Measurements from ENCODE around the gene PTPRCAP. TPM values are rescaled to one million over a fixed set of nuclear protein-coding genes. Genes with fewer than 3 reads are reported as not detected.

Gene PTPRCAP
- total and polyA plus RNA-seq, 2 experiments from 2014 or later = 3.3 to 3.5 TPM

- Mint-ChIP-seq H3K4me3 (no peak overlapping the region; the same call in 2 of the 3 replicates), H3K27ac (no peak overlapping the region), H3K9me3 (no peaks in the 10 kb centered on the region), H3K4me1 (peaks cover 25% of the 10 kb centered on the region), H3K36me3 (ENCODE audit: low read depth) (peaks cover 26% of the 10 kb centered on the region), H3K27me3 (ENCODE audit: insufficient read depth, low read depth, poor library complexity) (peaks cover 20% of the 10 kb centered on the region)
- ATAC-seq = no peak
- Histone ChIP-seq H2AFZ (no peak overlapping the region), H3K9me2 (ENCODE audit: insufficient read depth) (no peaks in the 10 kb centered on the region), H3K27me3 (ENCODE audit: insufficient read depth) (no peaks in the 10 kb centered on the region), H3K27ac (ENCODE audit: low read depth) (no peak overlapping the region), H3K4me1 (ENCODE audit: insufficient read depth) (peaks cover 17% of the 10 kb centered on the region), H3F3A (replicated peaks; ENCODE audit: low read depth) (0 out of 2 replicates have a peak, but pooled peaks cover 16% of the 10 kb centered on the region), H3K79me2 (replicated peaks; ENCODE audit: insufficient read depth) (no peaks in the 10 kb centered on the region), H3K4me2 (no peak overlapping the region), H3K36me3 (ENCODE audit: insufficient read depth) (0 out of 2 replicates have a peak, but pooled peaks cover 3% of the 10 kb centered on the region), H4K20me1 (replicated peaks; ENCODE audit: insufficient read depth) (no peaks in the 10 kb centered on the region), H3K4me3 (no peak overlapping the region)
- TF ChIP-seq ZNF331 (CRISPR knock-in tag; IDR thresholded peaks at IDR 0.05; ENCODE audit: low read depth) = no peak
- TF ChIP-seq ETS1 (IDR thresholded peaks at IDR 0.05) = no peak
- no peak for TF ChIP-seq CTCF (conservative IDR thresholded peaks at IDR 0.05; ENCODE audit: low read depth in 2 of 2)
- TF ChIP-seq EZH2phosphoT487 (IDR thresholded peaks at IDR 0.05; ENCODE audit: unreplicated experiment) = no peak
- TF ChIP-seq EZH2 (IDR thresholded peaks at IDR 0.05; ENCODE audit: low read depth, unreplicated experiment) = no peak
- no peak for TF ChIP-seq POLR2AphosphoS5 (IDR thresholded peaks at IDR 0.05; ENCODE audit: low read depth)
- TF ChIP-seq STAT1 (IDR thresholded peaks at IDR 0.05; ENCODE audit: unreplicated experiment) = no peak
- TF ChIP-seq CREB1 (CRISPR knock-in tag; IDR thresholded peaks at IDR 0.05; ENCODE audit: low read depth) = no peak
- TF ChIP-seq NANOG (IDR thresholded peaks at IDR 0.05; ENCODE audit: borderline replicate concordance) = no peak
- TF ChIP-seq ZNF462 (CRISPR knock-in tag; IDR thresholded peaks at IDR 0.05) = no peak
- TF ChIP-seq ZNF114 (CRISPR knock-in tag; IDR thresholded peaks at IDR 0.05) = no peak
- TF ChIP-seq REST (IDR thresholded peaks at IDR 0.05; ENCODE audit: unreplicated experiment) = no peak
- no peak for TF ChIP-seq JUNB (IDR thresholded peaks at IDR 0.05; ENCODE audit: unreplicated experiment)
- DNase-seq (ENCODE audit: low spot score) = no peak
Measured at GRCh38 chr11:67440229-67441097, 3.0 kb upstream of the PTPRCAP start.
